OCI-LY7 (cell line): ENCODE measurements around the gene HBG2. TPM values are rescaled to one million over a fixed set of nuclear protein-coding genes. Genes with fewer than 3 reads are reported as not detected.

Experiments used
- BruUV-seq: library from RNA; stranded (reverse); fragments of 400-500 nt; replicated peaks from 2 replicates; lab custom pipeline; 2021; lab: Mats Ljungman, UMichigan
- CTCF ChIA-PET: fragments of 300-600 bp; sonication (Branson Sonifier 250); formaldehyde crosslinking; loops from one replicate; lab custom pipeline; 2022; ENCODE audit warnings: antibody characterized with exemption; ENCODE audit not compliant: unreplicated experiment; lab: Charles Lee
- POLR2A ChIA-PET: fragments of 300-600 bp; sonication (Branson Sonifier 250); formaldehyde crosslinking; loops from one replicate; lab custom pipeline; 2022; ENCODE audit warnings: antibody characterized with exemption; lab: Charles Lee
- DNase-seq: peaks from one replicate; pipeline ENCODE4 v3.0.0-alpha.2; 2015; ENCODE audit warnings: low spot score
- H2AFZ ChIP-seq: fragments of 200-600 bp; sonication (generic), shearing (Covaris generic); 2 replicates; pipeline ENCODE4 v1.6.1; 2014; ENCODE audit warnings: mild to moderate bottlenecking, antibody characterized with exemption, low read length, moderate library complexity
- H3K27ac ChIP-seq: fragments of 200-600 bp; sonication (generic); 2 replicates; pipeline ENCODE4 v1.5.1; 2014; ENCODE audit warnings: mixed run types, low read depth, mild to moderate bottlenecking, moderate library complexity, low read length, inconsistent platforms; ENCODE audit not compliant: poor library complexity, severe bottlenecking
- H3K36me3 ChIP-seq: fragments of 200-600 bp; sonication (generic); 2 replicates; pipeline ENCODE4 v1.6.1; 2014; ENCODE audit warnings: mild to moderate bottlenecking, antibody characterized with exemption, low read length, moderate library complexity, mixed read lengths; ENCODE audit not compliant: insufficient read depth
- H3K4me1 ChIP-seq: fragments of 200-600 bp; sonication (generic); 2 replicates; pipeline ENCODE4 v1.5.1; 2014; ENCODE audit warnings: mild to moderate bottlenecking, low read length; ENCODE audit not compliant: insufficient read depth, poor library complexity, severe bottlenecking
- H3K4me2 ChIP-seq: fragments of 200-600 bp; sonication (generic); 2 replicates; pipeline ENCODE4 v1.6.1; 2014; ENCODE audit warnings: mild to moderate bottlenecking, low read length
- H3K4me3 ChIP-seq: fragments of 200-600 bp; sonication (generic); 2 replicates; pipeline ENCODE4 v1.5.1; 2014; ENCODE audit warnings: mild to moderate bottlenecking, low read depth, low read length; ENCODE audit not compliant: poor library complexity, severe bottlenecking
- H3K79me2 ChIP-seq: fragments of 200-600 bp; sonication (generic); 2 replicates; pipeline ENCODE4 v1.6.1; 2016; ENCODE audit warnings: low read depth, mild to moderate bottlenecking, low read length, moderate library complexity, mixed read lengths; ENCODE audit not compliant: insufficient read depth
- H3K9me2 ChIP-seq: fragments of 200-600 bp; sonication (generic); 2 replicates; pipeline ENCODE4 v1.6.1; 2016; ENCODE audit warnings: mild to moderate bottlenecking, low read length, mixed read lengths; ENCODE audit not compliant: insufficient read depth
- H3K9me3 ChIP-seq: fragments of 200-600 bp; sonication (generic); 2 replicates; pipeline ENCODE4 v1.6.1; 2014; ENCODE audit warnings: mild to moderate bottlenecking, mixed run types, low read length, mixed read lengths
- H4K20me1 ChIP-seq: fragments of 200-600 bp; sonication (generic); 2 replicates; pipeline ENCODE4 v1.6.1; 2014; ENCODE audit warnings: mild to moderate bottlenecking, antibody characterized with exemption, low read length, moderate library complexity, mixed read lengths; ENCODE audit not compliant: insufficient read depth
- EZH2phosphoT487 ChIP-seq: fragments of 200-600 bp; sonication (generic); IDR thresholded peaks from 2 replicates; pipeline ENCODE4 v1.6.1; 2018; ENCODE audit warnings: low read depth, borderline replicate concordance, mild to moderate bottlenecking, mixed run types, antibody characterized with exemption, low read length, moderate library complexity, mixed read lengths
- intact Hi-C: fragments of 100-400 bp; cut with micrococcal nuclease; formaldehyde crosslinking; loops from one replicate; pipeline ENCODE4 v1.10.0; 2022; ENCODE audit not compliant: unreplicated experiment
- total RNA-seq, 2 experiments: library from RNA; depleted of rRNA in 1 of 2; stranded (reverse); fragments of >200 nt in 1 of 2; shearing (Covaris generic) in 1 of 2; gene quantifications; 2 replicates each; pipeline ENCODE4 v1.2.3, GENCODE V29; 2014 to 2022
- TF ChIP-seq, protein P1 (sequence below): fragments of 200-600 bp; sonication (generic); conservative IDR thresholded peaks from 2 replicates; pipeline ENCODE4 v1.5.1; 2014; ENCODE audit warnings: mild to moderate bottlenecking, antibody characterized with exemption, low read length, moderate library complexity, mixed read lengths

HBG2 gene
- total RNA-seq, 2 experiments from 2014 or later = not detected

DNA sequence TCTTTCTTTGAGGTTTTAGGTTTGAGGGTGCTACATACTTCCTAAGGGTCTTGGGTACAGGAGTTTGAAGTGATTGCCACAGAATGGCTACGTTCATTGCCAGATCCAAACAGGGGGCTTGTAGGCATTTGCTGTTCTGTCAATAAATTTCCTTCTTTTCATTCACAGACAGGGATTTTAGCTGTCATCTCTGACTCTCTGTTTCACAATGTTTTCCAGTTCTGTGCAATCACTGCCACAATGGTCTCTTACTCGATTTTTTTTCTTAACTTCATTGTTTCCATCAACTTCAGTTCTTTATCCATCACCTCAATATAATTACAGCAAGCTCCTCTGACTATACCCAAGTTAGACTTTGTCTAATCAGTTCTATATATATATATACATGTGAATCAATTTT is 14.1 kb downstream of the HBG2 start:
- Histone ChIP-seq H3K27ac (no peak overlapping the region), H3K4me3 (no peak overlapping the region), H3K9me2 (no peaks in the 10 kb centered on the region), H3K79me2 (no peaks in the 10 kb centered on the region), H3K4me2 (no peak overlapping the region), H3K9me3 (no peaks in the 10 kb centered on the region), H4K20me1 (no peaks in the 10 kb centered on the region), H3K36me3 (no peaks in the 10 kb centered on the region), H3K4me1 (no peaks in the 10 kb centered on the region), H2AFZ (no peak overlapping the region)
- TF ChIP-seq EZH2phosphoT487 = no peak
- TF ChIP-seq, protein P1, sequence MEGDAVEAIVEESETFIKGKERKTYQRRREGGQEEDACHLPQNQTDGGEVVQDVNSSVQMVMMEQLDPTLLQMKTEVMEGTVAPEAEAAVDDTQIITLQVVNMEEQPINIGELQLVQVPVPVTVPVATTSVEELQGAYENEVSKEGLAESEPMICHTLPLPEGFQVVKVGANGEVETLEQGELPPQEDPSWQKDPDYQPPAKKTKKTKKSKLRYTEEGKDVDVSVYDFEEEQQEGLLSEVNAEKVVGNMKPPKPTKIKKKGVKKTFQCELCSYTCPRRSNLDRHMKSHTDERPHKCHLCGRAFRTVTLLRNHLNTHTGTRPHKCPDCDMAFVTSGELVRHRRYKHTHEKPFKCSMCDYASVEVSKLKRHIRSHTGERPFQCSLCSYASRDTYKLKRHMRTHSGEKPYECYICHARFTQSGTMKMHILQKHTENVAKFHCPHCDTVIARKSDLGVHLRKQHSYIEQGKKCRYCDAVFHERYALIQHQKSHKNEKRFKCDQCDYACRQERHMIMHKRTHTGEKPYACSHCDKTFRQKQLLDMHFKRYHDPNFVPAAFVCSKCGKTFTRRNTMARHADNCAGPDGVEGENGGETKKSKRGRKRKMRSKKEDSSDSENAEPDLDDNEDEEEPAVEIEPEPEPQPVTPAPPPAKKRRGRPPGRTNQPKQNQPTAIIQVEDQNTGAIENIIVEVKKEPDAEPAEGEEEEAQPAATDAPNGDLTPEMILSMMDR = no peak
- POLR2A ChIA-PET = interaction anchor here (1.0 kb wide), 1 partner anchor 11 kb away, joined by 3 read pairs; no protein-coding TSS in a partner anchor
- no peak for DNase-seq
- CTCF ChIA-PET = no interaction called here
- no TSS peak for BruUV-seq
- intact Hi-C loops = no loop called here

DNA sequence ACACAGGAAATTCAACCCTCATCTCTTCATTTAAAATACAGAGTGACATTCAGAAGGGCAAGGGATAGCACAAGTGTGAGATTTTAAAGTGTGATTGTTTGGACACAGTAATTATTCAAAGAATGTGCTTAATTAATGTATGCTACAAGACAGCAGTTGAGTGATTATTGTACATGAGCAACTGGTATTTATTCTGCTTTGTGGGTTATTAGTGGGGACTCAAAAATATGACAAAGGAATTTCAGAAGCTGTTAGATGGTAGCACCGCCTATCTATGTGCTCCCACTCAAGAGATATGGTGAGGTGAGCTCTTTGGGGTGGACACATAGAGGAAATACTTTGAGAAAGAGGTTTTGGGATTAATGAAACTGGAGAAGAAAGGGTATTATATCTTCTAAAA is 14.5 kb downstream of the HBG2 start:
- ChIA-PET POLR2A (interaction anchor here (1.0 kb wide), 1 partner anchor 11 kb away, joined by 3 read pairs; no protein-coding TSS in a partner anchor), CTCF (no interaction called here)
- no peaks in the 10 kb centered on the region for H3K4me1 ChIP-seq
- no TSS peak for BruUV-seq
- no peaks in the 10 kb centered on the region for H3K79me2 ChIP-seq
- no peak overlapping the region for H3K4me2 ChIP-seq
- no peak overlapping the region for H2AFZ ChIP-seq
- intact Hi-C loops = no loop called here
- TF ChIP-seq, protein P1 = no peak
- no peak for TF ChIP-seq EZH2phosphoT487
- H4K20me1 ChIP-seq = no peaks in the 10 kb centered on the region
- H3K27ac ChIP-seq = no peak overlapping the region
- H3K9me2 ChIP-seq = no peaks in the 10 kb centered on the region
- no peak for DNase-seq
- H3K36me3 ChIP-seq = no peaks in the 10 kb centered on the region
- no peak overlapping the region for H3K4me3 ChIP-seq
- H3K9me3 ChIP-seq = no peaks in the 10 kb centered on the region

DNA sequence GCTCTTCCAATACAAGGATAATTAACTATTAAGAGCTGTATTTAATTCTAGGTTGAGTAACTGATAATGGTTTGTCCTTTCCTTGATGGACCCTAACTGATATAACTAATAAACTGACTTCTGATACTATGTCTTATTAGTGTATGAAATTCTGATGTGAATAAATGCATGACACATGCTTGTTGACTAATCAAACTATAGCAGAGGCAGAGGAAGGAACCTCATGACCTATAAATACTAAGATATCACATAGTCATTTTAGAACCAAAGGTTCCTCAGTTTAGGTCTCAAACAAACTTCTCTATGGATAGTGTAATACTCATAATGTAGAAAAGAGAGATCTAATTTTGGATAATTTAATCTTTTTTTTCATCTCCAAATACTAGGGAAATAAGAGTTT is 15.5 kb downstream of the HBG2 start:
- H3K36me3 ChIP-seq = no peaks in the 10 kb centered on the region
- H3K27ac ChIP-seq = no peak overlapping the region
- no peak overlapping the region for H3K4me3 ChIP-seq
- no peaks in the 10 kb centered on the region for H4K20me1 ChIP-seq
- H3K79me2 ChIP-seq = no peaks in the 10 kb centered on the region
- TF ChIP-seq, protein P1 = no peak
- TF ChIP-seq EZH2phosphoT487 = no peak
- no peak overlapping the region for H3K4me2 ChIP-seq
- POLR2A ChIA-PET = no interaction called here
- intact Hi-C loops = no loop called here
- no peak overlapping the region for H2AFZ ChIP-seq
- BruUV-seq = no TSS peak
- H3K9me3 ChIP-seq = no peaks in the 10 kb centered on the region
- no peak for DNase-seq
- H3K9me2 ChIP-seq = no peaks in the 10 kb centered on the region
- CTCF ChIA-PET = no interaction called here
- H3K4me1 ChIP-seq = no peaks in the 10 kb centered on the region
